HCT116 (cell line): ENCODE results near the gene SLC25A29. TPM values are rescaled to one million over a fixed set of nuclear protein-coding genes. Genes with fewer than 3 reads are reported as not detected.

Experiments
- ATAC-seq: fragments of 200-7000 bp; cut with Tn5 transposase; 2 replicates; pipeline ENCODE4 v1.9.1; 2020; ENCODE audit warnings: mild to moderate bottlenecking, moderate library complexity
- BruUV-seq: library from RNA; stranded (reverse); fragments of 400-500 nt; replicated peaks from 2 replicates; lab custom pipeline; 2021; lab: Mats Ljungman, UMichigan
- CTCF ChIA-PET: fragments of 300-600 bp; sonication (Branson Sonifier 250); formaldehyde crosslinking; loops from one replicate; lab custom pipeline; 2021; ENCODE audit warnings: antibody characterized with exemption; lab: Charles Lee
- POLR2A ChIA-PET: fragments of 300-600, 350-600 bp; sonication (Branson Sonifier 250); formaldehyde crosslinking; loops from one replicate; lab custom pipeline; 2021; ENCODE audit warnings: antibody characterized with exemption; lab: Charles Lee
- RAD21 ChIA-PET, 2 experiments: fragments of 300-600 bp; sonication (Branson Sonifier 250); formaldehyde crosslinking; loops; one replicate each; lab custom pipeline; 2023; ENCODE audit warnings: low total read pairs in 2 of 2; ENCODE audit not compliant: uncharacterized antibody in 2 of 2, unreplicated experiment in 2 of 2, low non-redundant PET in 1 of 2; lab: Charles Lee
- DNase-seq: peaks from one replicate; pipeline ENCODE4 v3.0.0-alpha.2; 2010; ENCODE audit warnings: low read depth, low spot score
- H2AFZ ChIP-seq: fragments of 200-600 bp; shearing (Covaris generic), sonication (generic); 2 replicates; pipeline ENCODE4 v1.6.1; 2017; ENCODE audit warnings: low read depth, mixed run types, mixed read lengths, antibody characterized with exemption, low read length; ENCODE audit not compliant: poor library complexity, severe bottlenecking
- H3K27ac ChIP-seq: 2 replicates; pipeline ENCODE4 v1.5.1; 2012; ENCODE audit warnings: low read depth, low read length
- H3K27me3 ChIP-seq: fragments of 200-600 bp; sonication (generic); 2 replicates; pipeline ENCODE4 v1.6.1; 2016; ENCODE audit warnings: mixed run types, low read length, mixed read lengths; ENCODE audit not compliant: insufficient read depth
- H3K36me3 ChIP-seq, 2 experiments: fragments of 200-500 bp in 1 of 2; fragments of 200-600 bp in 1 of 2; sonication (Bioruptor generic) in 1 of 2; sonication (generic) in 1 of 2; 2 replicates each; pipeline versions ENCODE4 v1.5.1 to v1.6.1; 2014 to 2016; ENCODE audit warnings: low read length in 2 of 2, inconsistent platforms in 1 of 2, mixed read lengths in 1 of 2, mixed run types in 1 of 2; ENCODE audit not compliant: insufficient read depth in 2 of 2, control insufficient read depth in 1 of 2
- H3K4me1 ChIP-seq, 2 experiments: fragments of 200-600 bp in 1 of 2; sonication (generic) in 1 of 2; 2 replicates each; pipeline versions ENCODE4 v1.5.1 to v1.6.1; 2012 to 2017; ENCODE audit warnings: low read length in 2 of 2, inconsistent platforms in 1 of 2, mild to moderate bottlenecking in 1 of 2, mixed read lengths in 1 of 2, mixed run types in 1 of 2, moderate library complexity in 1 of 2; ENCODE audit not compliant: insufficient read depth in 2 of 2, control insufficient read depth in 1 of 2
- H3K4me2 ChIP-seq: fragments of 200-600 bp; sonication (generic); 2 replicates; pipeline ENCODE4 v1.6.1; 2017; ENCODE audit warnings: mixed run types, low read length, mixed read lengths
- H3K4me3 ChIP-seq, 2 experiments: fragments of 200-600 bp in 1 of 2; sonication (generic) in 1 of 2; replicated peaks in 1 of 2; 2 replicates each; pipeline ENCODE4 v1.5.1; 2011 to 2016; ENCODE audit warnings: low read length in 2 of 2, control low read depth in 1 of 2, low read depth in 1 of 2, mild to moderate bottlenecking in 1 of 2, mixed read lengths in 1 of 2, mixed run types in 1 of 2
- H3K79me2 ChIP-seq: fragments of 200-600 bp; sonication (generic); 2 replicates; pipeline ENCODE4 v1.6.1; 2017; ENCODE audit warnings: mild to moderate bottlenecking, mixed run types, low read length, moderate library complexity, mixed read lengths; ENCODE audit not compliant: insufficient read depth
- H3K9ac ChIP-seq: fragments of 200-600 bp; sonication (generic); 2 replicates; pipeline ENCODE4 v1.6.1; 2016; ENCODE audit warnings: low read length, mixed read lengths
- H3K9me2 ChIP-seq: fragments of 200-600 bp; sonication (generic), shearing (Covaris generic); 2 replicates; pipeline ENCODE4 v1.6.1; 2017; ENCODE audit warnings: mixed run types, mild to moderate bottlenecking, moderate library complexity; ENCODE audit not compliant: insufficient read depth
- H3K9me3 ChIP-seq, 2 experiments: fragments of 200-500 bp in 1 of 2; fragments of 200-600 bp in 1 of 2; sonication (Bioruptor generic) in 1 of 2; sonication (generic) in 1 of 2; 2 replicates each; pipeline ENCODE4 v1.6.1; 2014 to 2017; ENCODE audit warnings: low read length in 2 of 2, mixed read lengths in 2 of 2, inconsistent platforms in 1 of 2, low read depth in 1 of 2, mild to moderate bottlenecking in 1 of 2, mixed run types in 1 of 2, moderate library complexity in 1 of 2; ENCODE audit not compliant: control insufficient read depth in 1 of 2, insufficient read depth in 1 of 2
- H4K20me1 ChIP-seq: fragments of 200-600 bp; sonication (generic), shearing (Covaris generic); 2 replicates; pipeline ENCODE4 v1.6.1; 2017; ENCODE audit warnings: mixed run types, mild to moderate bottlenecking, moderate library complexity; ENCODE audit not compliant: insufficient read depth
- ATF3 ChIP-seq: IDR thresholded peaks from 2 replicates; pipeline ENCODE4 v1.6.1; 2012
- CEBPB ChIP-seq: IDR thresholded peaks from 2 replicates; pipeline ENCODE4 v1.6.1; 2012; ENCODE audit warnings: low read depth
- EGR1 ChIP-seq: IDR thresholded peaks from 2 replicates; pipeline ENCODE4 v1.6.1; 2012; ENCODE audit warnings: low read depth
- ELF1 ChIP-seq: IDR thresholded peaks from 2 replicates; pipeline ENCODE4 v1.6.1; 2012; ENCODE audit warnings: low read depth, borderline replicate concordance
- FOSL1 ChIP-seq: IDR thresholded peaks from 2 replicates; pipeline ENCODE4 v1.6.1; 2012; ENCODE audit warnings: low read depth
- POLR2AphosphoS5 ChIP-seq: IDR thresholded peaks from 2 replicates; pipeline ENCODE4 v1.6.1; 2011; ENCODE audit warnings: mild to moderate bottlenecking, low read depth, low read length, moderate library complexity
- RAD21 ChIP-seq: IDR thresholded peaks from 2 replicates; pipeline ENCODE4 v1.6.1; 2012; ENCODE audit warnings: low read depth, mild to moderate bottlenecking
- REST ChIP-seq: IDR thresholded peaks from 2 replicates; pipeline ENCODE4 v1.6.1; 2012; ENCODE audit warnings: low read depth
- SIN3A ChIP-seq: IDR thresholded peaks from 2 replicates; pipeline ENCODE4 v1.6.1; 2012; ENCODE audit warnings: low read depth
- SP1 ChIP-seq: IDR thresholded peaks from 2 replicates; pipeline ENCODE4 v1.6.1; 2012; ENCODE audit warnings: low read depth
- SRF ChIP-seq: IDR thresholded peaks from 2 replicates; pipeline ENCODE4 v1.6.1; 2012; ENCODE audit warnings: low read depth
- ZBTB33 ChIP-seq: IDR thresholded peaks from 2 replicates; pipeline ENCODE4 v1.6.1; 2011; ENCODE audit warnings: mild to moderate bottlenecking, low read length, moderate library complexity; ENCODE audit not compliant: insufficient replicate concordance; ENCODE audit errors: extremely low read depth
- ZFX ChIP-seq: fragments of 450-650 bp; IDR thresholded peaks from 2 replicates; pipeline ENCODE4 v1.6.1; 2017
- ZNF274 ChIP-seq: fragments of 200-500 bp; sonication (Bioruptor generic); IDR thresholded peaks from 2 replicates; pipeline ENCODE4 v1.6.1; 2014; ENCODE audit warnings: mild to moderate bottlenecking, low read depth, low read length, inconsistent platforms
- intact Hi-C: fragments of 100-400 bp; cut with micrococcal nuclease; formaldehyde crosslinking; loops from 2 replicates; pipeline ENCODE4 v1.10.0; 2022
- total RNA-seq: library from RNA; stranded (reverse); gene quantifications from one replicate; pipeline ENCODE4 v1.2.1, GENCODE V29; 2021; ENCODE audit not compliant: unreplicated experiment
- TF ChIP-seq, protein P1 (sequence below): IDR thresholded peaks from 2 replicates; pipeline ENCODE4 v1.6.1; 2012
- TF ChIP-seq, protein P2 (sequence below), 3 experiments: fragments of 200-600 bp in 1 of 3; sonication (generic) in 1 of 3; IDR thresholded peaks in 2 of 3; conservative IDR thresholded peaks in 1 of 3; 2 replicates each; pipeline ENCODE4 v1.5.1; 2012 to 2017; ENCODE audit warnings: low read depth in 2 of 3, low read length in 2 of 3, antibody characterized with exemption in 1 of 3, borderline replicate concordance in 1 of 3, control low read depth in 1 of 3, mild to moderate bottlenecking in 1 of 3, mixed read lengths in 1 of 3, mixed run types in 1 of 3, moderate library complexity in 1 of 3; ENCODE audit not compliant: insufficient read depth in 1 of 3

SLC25A29 gene
- total RNA-seq, 1 experiment from 2014 or later = 38.7 TPM

DNA sequence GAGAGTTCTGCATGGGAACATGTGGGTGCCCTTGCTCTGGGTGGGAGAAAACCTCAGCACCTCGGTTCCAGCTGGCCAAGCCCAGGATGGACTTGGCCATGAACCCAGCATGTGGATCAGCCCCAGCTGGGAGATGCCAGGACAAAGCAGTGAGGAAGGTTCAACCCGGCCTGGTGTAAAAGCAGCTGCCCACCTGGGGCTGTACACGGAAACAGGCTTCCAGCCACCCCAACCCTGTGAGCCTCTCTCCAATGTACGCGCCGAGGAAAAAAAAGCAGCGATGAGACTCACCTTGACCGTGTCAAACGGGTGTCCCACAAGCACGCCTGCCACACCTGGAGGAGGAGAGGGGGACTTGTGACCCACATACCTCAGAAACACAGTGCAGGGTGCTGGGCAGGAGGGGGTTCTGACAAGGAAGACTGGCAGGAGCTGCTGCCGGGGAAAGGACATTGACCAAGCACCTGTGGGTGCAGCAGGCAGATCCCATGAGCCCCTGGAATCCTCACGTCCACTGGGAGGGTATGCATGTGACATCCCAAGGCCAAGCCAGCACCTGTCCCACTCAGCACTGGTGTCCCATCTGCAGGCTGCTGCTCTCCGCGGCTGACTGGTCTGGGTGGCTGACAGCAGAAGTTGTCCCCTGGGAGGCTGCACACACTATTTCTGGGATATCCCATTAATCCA, 7.5 kb downstream of the SLC25A29 start:
- H3K4me1 ChIP-seq = peaks cover 11 to 12% of the 10 kb centered on the region in 2 experiments
- H2AFZ ChIP-seq = no peak overlapping the region
- H3K9me3 ChIP-seq = no peaks in the 10 kb centered on the region
- no peaks in the 10 kb centered on the region for H3K27me3 ChIP-seq
- ChIA-PET CTCF (interaction anchor here (3.8 kb wide), 1 partner anchor 13 kb away, joined by 19 read pairs; no protein-coding TSS in a partner anchor), POLR2A (no interaction called here)
- intact Hi-C loops = no loop called here
- H3K4me3 ChIP-seq = no peak overlapping the region
- ATAC-seq = no peak
- no peaks in the 10 kb centered on the region for H4K20me1 ChIP-seq
- TF ChIP-seq, protein P1, sequence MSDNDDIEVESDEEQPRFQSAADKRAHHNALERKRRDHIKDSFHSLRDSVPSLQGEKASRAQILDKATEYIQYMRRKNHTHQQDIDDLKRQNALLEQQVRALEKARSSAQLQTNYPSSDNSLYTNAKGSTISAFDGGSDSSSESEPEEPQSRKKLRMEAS = no peak
- TF ChIP-seq ZFX (no peak), SP1 (no peak), SRF (no peak), POLR2AphosphoS5 (no peak), ZNF274 (no peak), ELF1 (no peak), RAD21 (no peak), FOSL1 (no peak), SIN3A (no peak), CEBPB (no peak), REST (no peak), EGR1 (no peak), ATF3 (no peak), ZBTB33 (no peak)
- TF ChIP-seq, protein P2, sequence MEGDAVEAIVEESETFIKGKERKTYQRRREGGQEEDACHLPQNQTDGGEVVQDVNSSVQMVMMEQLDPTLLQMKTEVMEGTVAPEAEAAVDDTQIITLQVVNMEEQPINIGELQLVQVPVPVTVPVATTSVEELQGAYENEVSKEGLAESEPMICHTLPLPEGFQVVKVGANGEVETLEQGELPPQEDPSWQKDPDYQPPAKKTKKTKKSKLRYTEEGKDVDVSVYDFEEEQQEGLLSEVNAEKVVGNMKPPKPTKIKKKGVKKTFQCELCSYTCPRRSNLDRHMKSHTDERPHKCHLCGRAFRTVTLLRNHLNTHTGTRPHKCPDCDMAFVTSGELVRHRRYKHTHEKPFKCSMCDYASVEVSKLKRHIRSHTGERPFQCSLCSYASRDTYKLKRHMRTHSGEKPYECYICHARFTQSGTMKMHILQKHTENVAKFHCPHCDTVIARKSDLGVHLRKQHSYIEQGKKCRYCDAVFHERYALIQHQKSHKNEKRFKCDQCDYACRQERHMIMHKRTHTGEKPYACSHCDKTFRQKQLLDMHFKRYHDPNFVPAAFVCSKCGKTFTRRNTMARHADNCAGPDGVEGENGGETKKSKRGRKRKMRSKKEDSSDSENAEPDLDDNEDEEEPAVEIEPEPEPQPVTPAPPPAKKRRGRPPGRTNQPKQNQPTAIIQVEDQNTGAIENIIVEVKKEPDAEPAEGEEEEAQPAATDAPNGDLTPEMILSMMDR (IDR thresholded peaks at IDR 0.05 in 2 of 3, conservative IDR thresholded peaks at IDR 0.05 in 1 of 3; ENCODE audit: borderline replicate concordance in 1 of 3, insufficient read depth in 1 of 3, low read depth in 2 of 3, low read length in 2 of 3) = no peak
- TF ChIP-seq, all 23 proteins: peak for 0
- no peak overlapping the region for H3K9ac ChIP-seq
- no TSS peak for BruUV-seq
- no peak for DNase-seq
- RAD21 ChIA-PET = no interaction called here
- no peak overlapping the region for H3K27ac ChIP-seq
- H3K4me2 ChIP-seq = no peak overlapping the region
- 0 out of 4 replicates have a peak, but pooled peaks cover 0 to 3% of the 10 kb centered on the region in 2 experiments for H3K36me3 ChIP-seq
- no peaks in the 10 kb centered on the region for H3K79me2 ChIP-seq
- H3K9me2 ChIP-seq = no peaks in the 10 kb centered on the region
